Stomach (tissue), 9 donors: Measurements from ENCODE around the gene RPTOR. TPM values are rescaled to one million over a fixed set of nuclear protein-coding genes. Genes with fewer than 3 reads are reported as not detected.

Source experiments
- DNase-seq, 2 donors: peaks; one replicate each; pipeline versions ENCODE4 v3.0.0 to v3.0.0-alpha.2; 2013 to 2019
- H3K27ac ChIP-seq, 5 donors: fragments of 200-600 bp in 4 of 5; sonication (generic) in 4 of 5; one replicate each; pipeline ENCODE4 v1.5.1; 2013 to 2019; ENCODE audit warnings: mild to moderate bottlenecking in 1 of 5, moderate library complexity in 1 of 5
- H3K27me3 ChIP-seq, 3 donors: fragments of 200-600 bp; sonication (generic); one replicate each; pipeline ENCODE4 v1.5.1; 2017 to 2019; ENCODE audit warnings: mixed run types in 1 of 3
- H3K36me3 ChIP-seq, 4 donors: fragments of 200-600 bp; sonication (generic); 1 replicate in 3 of 4; 2 replicates in 1 of 4; pipeline ENCODE4 v1.5.1; 2016 to 2019
- H3K4me1 ChIP-seq, 4 donors: fragments of 200-600 bp; sonication (generic); one replicate each; pipeline ENCODE4 v1.5.1; 2016 to 2019
- H3K4me3 ChIP-seq, 4 donors: fragments of 200-600 bp; sonication (generic) in 3 of 4; one replicate each; pipeline ENCODE4 v1.5.1; 2016 to 2019; ENCODE audit warnings: mild to moderate bottlenecking in 1 of 4
- H3K9me3 ChIP-seq, 4 donors: fragments of 200-600 bp; sonication (generic); one replicate each; pipeline ENCODE4 v1.5.1; 2016 to 2019
- EP300 ChIP-seq: sonication (generic); formaldehyde crosslinking; IDR thresholded peaks from one replicate; pipeline ENCODE4 v1.6.1; 2017; ENCODE audit warnings: antibody characterized with exemption
- POLR2A ChIP-seq, 4 donors: fragments of 450-650 bp; IDR thresholded peaks; one replicate each; pipeline ENCODE4 v1.6.1; 2016; ENCODE audit warnings: antibody characterized with exemption in 4 of 4, control low read depth in 2 of 4, mild to moderate bottlenecking in 1 of 4, moderate library complexity in 1 of 4
- POLR2AphosphoS5 ChIP-seq, 3 donors: sonication (generic); formaldehyde crosslinking; IDR thresholded peaks; one replicate each; pipeline ENCODE4 v1.6.1; 2016; ENCODE audit warnings: antibody characterized with exemption in 3 of 3
- WGBS, 5 donors: extraction: QIAGEN DNeasy Blood & Tissue Kit in 3 of 5; methylation state at CpG; one replicate each; pipeline versions ENCODE4 v1.1.5 to v1.1.7; 2013 to 2018; 5-methylcytosine and 5-hydroxymethylcytosine counted together
- intact Hi-C: fragments of 100-400 bp; cut with DNase I; formaldehyde crosslinking; loops from one replicate; pipeline ENCODE4 v1.15.1; 2023; ENCODE audit warnings: low total_unique reads
- polyA plus RNA-seq, 3 donors: library from polyadenylated mRNA; stranded (reverse); fragments of 200-250 nt; gene quantifications; one replicate each; pipeline ENCODE4 v1.2.3, GENCODE V29; 2013
- total RNA-seq, 5 donors: library from RNA; depleted of rRNA; stranded (reverse); fragments of >200 nt; gene quantifications; one replicate each; pipeline versions ENCODE4 v1.1.0 to v1.2.3, GENCODE V29; 2014 to 2016
- TF ChIP-seq, protein P1 (sequence below), 7 experiments: fragments of 450-650 bp in 4 of 7; fragments of 200-600 bp in 3 of 7; sonication (generic) in 3 of 7; IDR thresholded peaks; one replicate each; pipeline ENCODE4 v1.5.1; 2016 to 2019; ENCODE audit warnings: antibody characterized with exemption in 7 of 7, control low read depth in 2 of 7, mild to moderate bottlenecking in 1 of 7
- donor health status: healthy with polysubstance abuse.
- donor health status: Bipolar disorder and iron deficiency.
- donor health status: healthy.

RPTOR gene
- total and polyA plus RNA-seq, 8 donors, result 3.8 to 103 (median 19.3) TPM

DNA sequence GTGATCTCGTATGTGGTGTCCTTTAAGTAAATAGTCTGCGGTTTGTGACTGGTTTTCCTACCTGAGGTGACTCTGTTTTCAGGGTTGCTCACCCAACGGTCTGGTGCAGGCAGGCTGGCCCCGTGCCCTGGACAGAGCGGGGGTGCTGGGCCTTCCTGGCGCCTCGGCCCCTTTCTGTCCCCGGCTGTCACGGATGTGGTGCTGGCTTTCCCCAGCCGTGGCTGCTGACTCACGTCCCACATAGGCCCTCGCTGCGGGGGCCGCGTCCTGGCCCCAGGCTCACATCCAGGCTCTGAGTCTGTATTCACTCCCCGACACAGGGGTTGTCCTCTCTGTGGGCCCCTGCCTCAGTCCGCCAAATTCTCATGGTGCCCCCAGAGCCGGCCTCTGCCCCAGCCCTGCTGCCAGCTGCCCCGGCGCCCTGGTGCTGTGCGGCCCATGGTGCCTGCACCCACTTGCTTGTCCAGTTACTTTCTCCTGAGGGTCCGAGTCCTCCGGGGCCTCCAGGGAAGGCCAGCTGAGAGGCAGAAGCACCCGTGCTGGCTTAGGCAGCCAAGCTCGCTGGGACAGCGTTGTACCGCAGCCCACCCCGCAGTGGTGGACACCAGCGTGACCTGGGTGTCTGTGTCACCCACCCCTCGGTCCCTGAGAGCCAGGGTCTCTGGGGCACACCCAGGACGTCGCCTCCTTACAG lies 452.9 kb downstream of the RPTOR start:
- TF ChIP-seq, protein P1, sequence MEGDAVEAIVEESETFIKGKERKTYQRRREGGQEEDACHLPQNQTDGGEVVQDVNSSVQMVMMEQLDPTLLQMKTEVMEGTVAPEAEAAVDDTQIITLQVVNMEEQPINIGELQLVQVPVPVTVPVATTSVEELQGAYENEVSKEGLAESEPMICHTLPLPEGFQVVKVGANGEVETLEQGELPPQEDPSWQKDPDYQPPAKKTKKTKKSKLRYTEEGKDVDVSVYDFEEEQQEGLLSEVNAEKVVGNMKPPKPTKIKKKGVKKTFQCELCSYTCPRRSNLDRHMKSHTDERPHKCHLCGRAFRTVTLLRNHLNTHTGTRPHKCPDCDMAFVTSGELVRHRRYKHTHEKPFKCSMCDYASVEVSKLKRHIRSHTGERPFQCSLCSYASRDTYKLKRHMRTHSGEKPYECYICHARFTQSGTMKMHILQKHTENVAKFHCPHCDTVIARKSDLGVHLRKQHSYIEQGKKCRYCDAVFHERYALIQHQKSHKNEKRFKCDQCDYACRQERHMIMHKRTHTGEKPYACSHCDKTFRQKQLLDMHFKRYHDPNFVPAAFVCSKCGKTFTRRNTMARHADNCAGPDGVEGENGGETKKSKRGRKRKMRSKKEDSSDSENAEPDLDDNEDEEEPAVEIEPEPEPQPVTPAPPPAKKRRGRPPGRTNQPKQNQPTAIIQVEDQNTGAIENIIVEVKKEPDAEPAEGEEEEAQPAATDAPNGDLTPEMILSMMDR (IDR thresholded peaks at IDR 0.05), result no peak
- Histone ChIP-seq H3K27ac (no peak overlapping the region), H3K27me3 (peaks cover 0 to 9% (median under 1%) of the 10 kb centered on the region in 3 donors), H3K4me3 (no peak overlapping the region), H3K9me3 (no peaks in the 10 kb centered on the region), H3K4me1 (peaks cover 10 to 46% (median 42%) of the 10 kb centered on the region in 4 donors), H3K36me3 (peaks cover 39 to 65% (median 59%) of the 10 kb centered on the region in 4 donors)
- DNase-seq, result no peak
- 82 to 92% (median 90%) methylated on average over 18 to 32 of the region's 32 CpGs for WGBS, 5 donors
- intact Hi-C loops, result loop anchor here (10.0 kb wide), 1 partner anchor 107 kb away; no protein-coding TSS in a partner anchor

DNA sequence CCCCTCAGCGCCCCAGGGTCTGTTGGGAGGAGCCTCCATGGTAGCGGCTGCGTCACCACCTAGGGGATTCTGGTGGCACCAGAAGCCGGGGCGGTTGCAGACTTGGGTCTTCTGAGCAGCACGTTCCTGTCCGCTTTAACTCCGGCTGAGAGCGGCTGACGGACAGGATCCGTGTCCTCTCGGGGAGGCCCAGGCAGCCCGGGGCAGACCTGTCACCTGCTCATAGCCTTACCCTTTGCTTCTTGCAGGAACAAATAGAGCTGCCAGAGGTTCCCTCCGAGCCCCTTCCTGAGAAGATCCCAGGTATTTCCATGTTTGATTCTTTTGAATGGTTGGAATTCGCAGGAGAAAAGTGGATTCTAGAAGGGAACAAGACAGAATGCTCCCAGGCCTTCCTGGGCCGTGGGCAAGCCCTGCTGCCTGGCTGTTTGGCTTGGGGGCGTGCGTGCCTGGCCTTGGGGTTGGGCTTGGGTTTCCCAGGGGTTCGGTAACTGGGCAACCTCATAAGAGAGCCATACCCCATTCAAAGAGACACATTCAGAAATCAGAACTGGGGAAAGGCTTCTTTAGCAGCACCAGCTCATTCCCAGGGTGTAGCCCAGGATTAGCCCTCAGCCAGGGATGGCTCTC lies 453.6 kb downstream of the RPTOR start:
- Histone ChIP-seq H3K27ac (no peak overlapping the region), H3K9me3 (no peaks in the 10 kb centered on the region), H3K4me3 (no peak overlapping the region), H3K4me1 (peaks cover 3 to 44% (median 39%) of the 10 kb centered on the region in 4 donors), H3K36me3 (peaks cover 39 to 65% (median 59%) of the 10 kb centered on the region in 4 donors), H3K27me3 (peaks cover 0 to 15% (median 7%) of the 10 kb centered on the region in 3 donors)
- 90 to 97% (median 94%) methylated on average over 14 to 19 of the region's 19 CpGs for WGBS, 5 donors
- intact Hi-C loops, result loop anchor here (10.0 kb wide), 1 partner anchor 107 kb away; no protein-coding TSS in a partner anchor
- TF ChIP-seq POLR2AphosphoS5 (IDR thresholded peaks at IDR 0.05), result no peak
- TF ChIP-seq, protein P1 (IDR thresholded peaks at IDR 0.05), result no peak
- no peak for TF ChIP-seq EP300
- TF ChIP-seq POLR2A (IDR thresholded peaks at IDR 0.05), result no peak
- DNase-seq, result no peak

DNA sequence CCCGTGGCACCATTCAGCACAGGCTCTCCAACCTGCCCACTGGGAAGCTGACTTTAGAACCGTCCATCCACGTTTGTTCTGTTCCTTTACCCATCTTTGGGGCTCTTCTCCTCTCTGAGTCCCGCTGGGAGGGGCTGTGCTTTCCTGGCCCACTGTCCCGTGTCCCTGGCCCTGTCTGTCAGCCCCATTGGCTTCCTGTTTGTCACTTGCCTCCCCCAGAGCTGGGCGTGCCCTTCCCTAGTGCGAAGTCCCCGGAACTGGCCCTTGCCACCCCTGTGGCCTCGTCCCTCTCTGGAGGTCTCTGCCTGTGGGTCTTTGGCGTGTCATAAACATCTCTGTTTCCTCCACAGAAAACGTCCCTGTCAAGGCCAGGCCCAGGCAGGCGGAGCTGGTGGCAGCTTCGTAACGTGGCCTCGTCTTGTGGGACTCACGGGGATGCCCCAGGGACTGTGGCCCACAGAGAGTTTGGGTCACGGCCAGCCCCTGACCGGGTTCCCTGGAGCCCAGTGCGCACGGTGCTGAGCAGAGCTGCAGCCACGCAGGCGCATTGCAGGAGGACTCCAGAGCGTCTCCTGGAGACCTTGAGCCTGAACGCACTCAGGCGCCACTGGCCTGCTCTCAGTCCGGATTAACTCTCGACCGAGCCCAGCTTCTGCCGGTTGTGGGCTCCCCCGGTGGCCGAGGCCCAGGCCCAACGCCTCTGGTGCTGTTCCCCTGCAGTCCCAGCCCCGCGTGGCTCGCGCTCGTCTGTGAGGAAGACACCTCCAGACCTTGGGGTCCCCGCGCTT lies 454.3 kb downstream of the RPTOR start:
- Histone ChIP-seq H3K9me3 (no peaks in the 10 kb centered on the region), H3K4me3 (no peak overlapping the region), H3K36me3 (peaks cover 39 to 65% (median 59%) of the 10 kb centered on the region in 4 donors), H3K4me1 (peaks cover 5 to 44% (median 39%) of the 10 kb centered on the region in 4 donors), H3K27ac (no peak overlapping the region), H3K27me3 (peaks cover 0 to 22% (median 14%) of the 10 kb centered on the region in 3 donors)
- WGBS, 5 donors, result 89 to 93% (median 90%) methylated on average over 15 to 39 of the region's 39 CpGs
- TF ChIP-seq POLR2A (IDR thresholded peaks at IDR 0.05), result no peak
- TF ChIP-seq EP300, result no peak
- no peak for TF ChIP-seq POLR2AphosphoS5 (IDR thresholded peaks at IDR 0.05)
- TF ChIP-seq, protein P1 (IDR thresholded peaks at IDR 0.05), result no peak
- intact Hi-C loops, result loop anchor here (10.0 kb wide), 1 partner anchor 106 kb away; no protein-coding TSS in a partner anchor
- no peak for DNase-seq
